Activated CD4-positive, CD25-positive, alpha-beta regulatory T cell treated with anti-CD3 and anti-CD28 coated beads, Interleukin-2, amount 50 U/mL, for 72 hours (primary cell): Measurements from ENCODE around the gene UCK1.

ENCODE experiments used
- DNase-seq: peaks from one replicate; pipeline ENCODE4 v3.0.0; 2021

Gene UCK1

GRCh38 chr9:131475956-131476776, 54.9 kb downstream of the UCK1 start:
- DNase-seq, result no peak

GRCh38 chr9:131475111-131475955, 55.7 kb downstream of the UCK1 start:
- no peak for DNase-seq

- no peak for DNase-seq
Observed at GRCh38 chr9:131474711-131475110, 56.4 kb downstream of the UCK1 start.

- no peak for DNase-seq
Observed at GRCh38 chr9:131473891-131474290, 57.2 kb downstream of the UCK1 start.
